ENCODE data around the gene FHAD1.
"Not testable (repeated sequence)": the region's sequence is repeated elsewhere in the genome, so short reads cannot be mapped to it uniquely, and the experiment has no call there.

The FHAD1 gene

DNA sequence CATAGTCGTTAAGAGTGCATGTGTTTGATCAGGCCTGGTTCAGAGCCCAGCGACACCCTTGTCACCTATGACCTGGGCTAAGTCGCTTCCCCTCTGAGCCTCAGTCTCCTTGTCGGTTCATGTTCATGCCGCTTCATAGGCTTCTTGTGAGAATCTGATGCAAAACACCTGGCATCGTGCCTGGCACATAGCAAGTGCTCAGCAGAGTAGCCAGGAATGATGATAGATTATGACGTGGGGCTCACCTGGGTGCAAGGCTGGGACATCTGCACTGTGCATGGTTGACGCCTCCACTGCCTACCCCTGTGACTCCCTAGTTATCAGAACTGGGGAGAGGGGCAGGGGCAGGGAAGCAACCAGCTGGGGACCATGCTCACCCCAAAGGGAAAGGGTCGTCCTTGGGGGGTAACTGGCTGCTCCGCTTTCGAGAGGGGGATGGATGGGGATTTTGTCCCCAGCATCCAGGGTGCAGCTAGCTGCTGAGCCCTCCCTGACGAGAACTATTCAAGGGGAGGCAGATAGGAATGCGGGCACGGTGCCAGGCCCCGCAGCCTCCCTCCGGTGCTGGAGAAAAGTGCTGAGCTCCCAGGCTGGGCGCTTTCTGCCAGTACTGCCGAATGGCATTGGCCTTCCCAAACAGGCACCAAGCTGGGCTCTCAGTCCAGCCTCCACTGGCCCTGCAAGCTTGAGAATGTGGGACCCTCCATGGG lies 171.9 kb downstream of the FHAD1 start:
- DNase-seq (ENCODE audit: low spot score) = peak; percentile 59

DNA sequence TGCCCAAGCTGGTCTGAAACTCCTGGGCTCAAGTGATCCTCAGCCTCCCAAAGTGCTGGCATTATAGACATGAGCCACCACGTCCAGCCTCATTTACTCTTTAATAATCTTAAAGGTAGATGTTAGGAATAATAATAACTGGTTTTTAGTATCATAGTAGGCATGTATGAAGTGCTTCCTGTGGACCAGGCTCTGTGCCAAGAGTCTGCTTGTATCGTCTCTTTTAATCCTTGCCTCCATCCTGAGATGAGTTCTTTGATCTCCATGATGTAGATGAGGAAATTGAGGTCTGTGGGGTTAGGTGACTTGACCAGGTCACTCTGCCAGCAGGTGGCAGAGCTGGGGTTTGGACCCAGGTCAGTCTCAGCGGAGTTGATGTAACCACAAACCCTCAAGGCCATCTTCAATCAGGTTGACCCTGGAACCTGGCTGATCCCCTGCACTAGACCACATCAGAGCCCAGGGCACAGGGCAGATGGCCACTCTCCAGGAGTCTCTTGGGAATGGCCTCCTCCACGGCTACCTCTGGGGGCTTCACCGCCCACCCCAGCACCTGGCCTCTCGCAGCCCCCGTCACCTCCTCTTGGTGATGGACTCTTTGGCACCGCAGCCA lies 173.9 kb downstream of the FHAD1 start:
- DNase-seq (ENCODE audit: low spot score) = no peak

DNA sequence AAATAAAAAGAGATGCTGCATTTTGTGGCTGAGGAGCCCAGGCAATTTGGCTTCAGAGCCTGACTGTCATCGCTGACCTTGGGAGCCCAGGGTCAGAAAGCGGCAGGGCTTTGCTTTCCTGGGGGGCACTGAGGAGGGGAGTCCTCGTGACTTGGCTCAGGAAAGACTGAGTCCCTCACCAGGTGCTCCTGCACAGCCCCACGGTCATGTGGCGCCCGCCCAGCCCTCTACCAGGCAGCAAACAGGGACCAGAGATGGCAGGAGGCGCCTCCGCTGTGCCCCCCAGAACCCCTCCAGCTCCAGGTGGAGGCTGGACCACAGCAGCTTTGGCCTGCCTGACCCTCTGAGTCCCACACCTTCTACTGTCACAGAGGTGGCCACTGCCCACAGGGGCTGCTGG lies 175.8 kb downstream of the FHAD1 start:
- DNase-seq (ENCODE audit: low spot score) = no peak

GRCh38 chr1:15423355-15424077 lies 176.5 kb downstream of the FHAD1 start:
- no peak for DNase-seq (ENCODE audit: low spot score)

DNA sequence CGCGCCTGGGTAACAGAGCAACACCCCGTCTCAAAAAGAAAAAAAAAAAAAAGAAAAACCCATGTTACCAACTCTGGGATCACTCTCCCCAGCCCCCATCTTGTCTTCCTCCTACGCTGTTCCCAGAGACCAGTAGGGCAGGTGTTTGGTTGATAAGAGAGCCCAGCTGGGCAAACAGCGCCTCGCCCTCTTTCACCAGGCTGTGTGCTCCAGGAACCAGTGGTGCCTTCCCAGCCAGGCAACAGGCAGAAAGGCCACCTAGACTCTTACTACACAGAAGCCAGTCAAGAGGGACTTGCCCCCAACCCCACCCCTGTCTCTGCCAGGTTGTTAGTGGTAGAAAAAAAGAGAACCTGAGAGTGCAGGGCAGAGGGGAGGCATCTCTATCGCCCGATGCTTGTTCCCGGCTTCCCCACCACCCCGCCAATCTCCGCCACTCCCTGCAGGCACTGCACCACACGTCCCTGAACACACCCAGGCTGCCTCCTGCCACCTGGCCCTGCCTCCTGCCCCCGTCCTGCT lies 177.2 kb downstream of the FHAD1 start:
- DNase-seq (ENCODE audit: low spot score) = no peak

DNA sequence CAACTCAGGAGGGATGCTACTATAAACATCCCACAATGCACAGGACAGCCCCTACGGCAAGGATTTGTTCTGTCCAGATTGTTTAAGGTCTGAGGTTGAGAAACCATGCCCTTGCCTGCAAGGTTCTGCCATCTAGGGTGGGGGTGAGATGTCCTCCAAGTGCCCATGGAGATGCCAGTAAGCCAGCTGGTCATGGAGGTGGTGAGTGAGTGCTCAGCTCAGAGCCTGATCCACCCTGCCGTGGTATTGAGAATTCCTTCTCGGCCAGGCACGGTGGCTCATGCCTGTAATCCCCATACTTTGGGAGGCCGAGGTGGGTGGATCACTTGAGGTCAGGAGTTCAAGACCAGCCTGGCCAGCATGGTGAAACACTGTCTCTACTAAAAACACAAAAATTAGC lies 178.0 kb downstream of the FHAD1 start:
- DNase-seq (ENCODE audit: low spot score) = no peak

GRCh38 chr1:15425521-15425920 lies 178.5 kb downstream of the FHAD1 start:
- DNase-seq (ENCODE audit: low spot score) = no peak

- no peak for DNase-seq (ENCODE audit: low spot score)
These were observed 178.9 kb downstream of the FHAD1 start for GRCh38 chr1:15425958-15426357.

DNA sequence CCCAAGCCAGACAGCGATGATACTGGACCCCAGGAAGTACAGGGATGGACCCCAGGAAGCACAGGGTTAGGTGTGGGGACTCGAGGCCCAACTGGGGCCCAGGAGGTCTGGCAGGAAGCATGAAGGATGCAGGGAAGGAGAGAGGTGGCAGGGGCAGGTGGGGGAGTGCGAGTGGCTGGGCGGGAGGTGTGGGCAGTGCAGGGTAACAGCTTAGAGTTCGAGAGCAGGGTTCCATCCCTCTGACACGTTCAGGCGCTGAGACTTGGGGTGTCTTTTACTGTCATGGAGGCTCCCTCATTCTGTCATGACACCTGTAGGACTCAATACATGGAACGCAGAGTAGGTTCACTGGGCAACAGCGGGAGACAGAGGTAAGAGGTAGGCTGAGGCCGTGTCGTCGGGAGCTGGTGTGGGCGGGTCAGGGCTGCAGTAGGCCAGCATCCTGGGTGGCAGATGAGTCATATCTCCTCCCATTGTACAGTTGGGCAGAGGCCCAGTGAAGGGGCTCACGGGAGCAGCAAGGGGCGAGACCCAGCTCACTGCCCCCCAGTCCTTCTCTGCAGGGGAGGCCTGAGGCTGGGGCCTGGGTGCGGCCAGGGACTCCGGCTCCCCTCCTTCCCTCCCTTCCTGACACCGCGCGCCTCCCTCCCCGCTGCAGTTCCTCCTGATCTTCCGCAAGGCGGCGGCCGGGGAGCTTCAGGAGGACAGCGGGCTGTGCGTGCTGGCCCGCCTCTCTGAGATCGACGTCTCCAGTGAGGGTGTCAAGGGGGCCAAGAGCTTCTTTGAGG lies 179.7 kb downstream of the FHAD1 start:
- peak; percentile 39 for DNase-seq (ENCODE audit: low spot score)

DNA sequence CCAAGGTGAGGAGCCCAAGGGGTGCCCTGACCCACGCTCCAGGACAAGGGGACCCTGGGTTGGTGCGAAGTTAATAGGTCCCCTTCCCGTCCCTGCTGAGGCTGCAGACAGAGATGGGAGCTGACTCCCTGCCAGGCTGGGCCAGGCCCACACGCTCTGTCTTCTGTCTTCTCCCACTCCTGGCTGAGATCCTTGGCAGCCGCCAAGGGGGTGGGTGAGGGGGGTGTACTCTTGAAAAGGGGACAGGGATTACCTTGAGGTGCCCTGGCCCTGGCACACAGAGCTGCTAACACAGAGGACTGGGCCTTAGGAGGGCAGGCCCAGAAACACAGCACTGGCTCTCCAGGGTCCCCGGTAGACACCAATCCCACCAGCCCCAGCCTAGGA lies 180.2 kb downstream of the FHAD1 start:
- no peak for DNase-seq (ENCODE audit: low spot score)

GRCh38 chr1:15428252-15428651 lies 181.2 kb downstream of the FHAD1 start:
- not testable (repeated sequence) for DNase-seq (ENCODE audit: low spot score)

- no peak for DNase-seq (ENCODE audit: low spot score)
These were observed 181.9 kb downstream of the FHAD1 start for GRCh38 chr1:15428815-15429435.

DNA sequence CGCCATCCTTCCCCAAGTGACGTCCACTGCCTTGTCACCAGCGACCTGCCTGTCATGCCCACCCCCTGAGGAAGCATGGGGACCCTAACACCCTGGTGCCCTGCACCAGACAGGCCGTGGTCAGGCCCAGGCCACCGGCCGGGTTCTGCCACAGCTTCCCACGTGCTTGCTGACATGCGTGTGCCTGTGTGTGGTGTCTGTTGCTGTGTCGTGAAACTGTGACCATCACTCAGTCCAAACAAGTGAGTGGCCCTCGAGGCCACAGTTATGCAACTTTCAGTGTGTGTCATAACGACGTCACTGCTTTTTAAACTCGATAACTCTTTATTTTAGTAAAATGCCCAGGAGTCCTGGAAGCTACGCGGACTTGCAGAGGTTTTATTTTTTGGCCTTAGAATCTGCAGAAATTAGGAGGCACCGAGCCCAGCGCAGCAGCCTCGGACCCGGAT lies 182.7 kb downstream of the FHAD1 start:
- no peak for DNase-seq (ENCODE audit: low spot score)

DNA sequence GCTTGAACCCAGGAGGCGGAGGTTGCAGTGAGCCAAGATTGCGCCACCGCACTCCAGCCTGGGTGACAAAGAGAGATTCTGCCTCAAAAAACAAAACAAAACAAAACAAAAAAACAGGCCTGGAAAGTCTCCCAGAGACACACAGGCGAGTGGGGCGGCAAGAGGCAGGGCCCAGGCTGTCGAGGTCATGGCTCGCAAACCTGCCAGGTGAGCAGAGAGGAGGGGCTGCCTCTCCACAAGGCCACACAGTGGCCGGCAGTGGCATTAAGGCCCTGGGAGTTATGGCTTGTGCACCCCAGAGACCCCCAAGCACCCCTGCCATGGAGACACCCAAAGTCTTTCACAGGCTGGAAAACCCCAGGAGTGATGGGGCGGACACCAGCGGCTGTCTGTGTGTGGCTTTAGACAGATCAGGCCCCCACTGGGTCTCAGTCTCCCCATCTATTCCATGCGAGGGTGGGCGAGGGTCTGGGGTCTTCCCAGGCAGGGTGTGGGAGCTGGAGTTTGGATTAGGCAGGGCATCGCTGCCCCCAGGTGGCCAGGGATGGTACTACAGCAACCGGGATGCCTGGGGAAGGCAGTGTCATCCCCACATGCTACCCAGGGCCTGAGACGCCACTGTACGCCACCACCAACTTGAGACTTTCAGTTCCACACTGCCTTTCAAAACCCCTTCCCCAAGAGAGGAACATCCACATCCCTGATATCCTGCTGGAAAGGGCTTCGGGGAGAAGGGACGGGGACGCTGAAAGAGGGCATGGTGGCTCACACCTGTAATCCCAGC lies 184.0 kb downstream of the FHAD1 start:
- DNase-seq (ENCODE audit: low spot score) = peak; percentile 56

- no peak for DNase-seq (ENCODE audit: low spot score)
These were observed 184.5 kb downstream of the FHAD1 start for GRCh38 chr1:15431571-15431948.

DNA sequence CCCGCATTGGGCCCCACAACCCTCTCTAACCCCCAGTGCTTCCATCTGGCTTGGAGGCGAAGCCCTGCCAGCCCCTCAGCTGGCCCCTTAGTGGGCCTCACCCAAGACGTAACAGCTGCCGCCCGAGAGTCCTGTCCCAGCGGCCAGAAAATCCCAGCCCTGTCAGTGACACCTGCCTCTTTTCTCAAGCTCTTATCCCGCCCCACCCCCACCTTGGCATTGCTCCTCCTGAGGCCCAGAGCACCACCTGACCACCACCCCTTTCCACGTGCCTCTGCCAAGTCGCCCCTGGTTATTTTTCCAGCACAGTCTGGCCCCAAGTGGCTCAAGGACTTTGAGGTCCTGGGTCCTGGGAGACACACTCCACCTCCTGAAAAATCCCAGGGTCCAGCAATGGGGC lies 185.3 kb downstream of the FHAD1 start:
- no peak for DNase-seq (ENCODE audit: low spot score)

- no peak for DNase-seq (ENCODE audit: low spot score)
These were observed 186.4 kb downstream of the FHAD1 start for GRCh38 chr1:15433471-15433870.

DNA sequence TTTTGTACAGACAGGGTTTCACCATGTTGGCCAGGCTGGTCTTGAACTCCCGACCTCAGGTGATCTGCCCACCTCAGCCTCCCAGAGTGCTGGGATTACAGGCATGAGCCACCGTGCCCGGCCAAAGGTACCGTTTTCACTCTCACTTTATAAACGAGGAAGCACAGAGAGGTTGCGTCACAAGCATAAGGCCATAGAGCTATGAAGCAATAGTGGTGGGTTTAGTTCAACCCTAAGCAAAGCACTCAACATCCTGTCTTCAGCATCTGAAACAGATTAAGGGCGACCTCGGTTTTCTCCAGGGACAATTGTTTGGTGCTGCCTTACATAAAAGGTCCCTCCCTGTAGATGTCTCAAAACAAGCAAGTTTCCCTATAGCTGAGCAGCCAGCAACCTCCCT lies 187.7 kb downstream of the FHAD1 start:
- not testable (repeated sequence) for DNase-seq (ENCODE audit: low spot score)

- DNase-seq (ENCODE audit: low spot score) = no peak
These were observed 188.4 kb downstream of the FHAD1 start for GRCh38 chr1:15435239-15436077.

- no peak for DNase-seq (ENCODE audit: low spot score)
These were observed 189.9 kb downstream of the FHAD1 start for GRCh38 chr1:15436881-15437442.

All from cerebellar cortex (tissue), 1 donor.